Pancreas (tissue), 10 donors: ENCODE results near the gene COL9A1. TPM values are rescaled to one million over a fixed set of nuclear protein-coding genes. Genes with fewer than 3 reads are reported as not detected.
A peak's percentile ranks its signal among the peaks of the same experiment; 100 is the strongest.

Experiments used
- ATAC-seq, 4 donors: fragments of 200-7000 bp; cut with Tn5 transposase; one replicate each; pipeline versions ENCODE4 v1.8.0 to v1.9.1; 2020; ENCODE audit warnings: mild to moderate bottlenecking in 4 of 4, moderate library complexity in 4 of 4
- DNase-seq, 6 donors: peaks; one replicate each; pipeline ENCODE4 v3.0.0-alpha.2; 2020
- FAIRE-seq: peaks from 2 replicates; lab custom pipeline; 2012; peaks lifted over from hg19 to GRCh38; lab: Jason Lieb, UNC
- H3K27ac ChIP-seq, 4 donors: fragments of 200-600 bp; sonication (generic); 1 replicate in 3 of 4; 2 replicates in 1 of 4; pipeline versions ENCODE4 v1.5.0 to v1.8.0; 2020
- H3K27me3 ChIP-seq, 4 donors: fragments of 200-600 bp; one replicate each; pipeline ENCODE4 v1.8.0; 2021
- H3K36me3 ChIP-seq, 3 donors: fragments of 200-600 bp; sonication (generic) in 1 of 3; one replicate each; pipeline versions ENCODE4 v1.5.0 to v1.8.0; 2020 to 2021
- H3K4me1 ChIP-seq, 3 donors: fragments of 200-600 bp; one replicate each; pipeline ENCODE4 v1.8.0; 2021
- H3K4me3 ChIP-seq, 4 donors: fragments of 200-600 bp; sonication (generic) in 2 of 4; one replicate each; pipeline versions ENCODE4 v1.5.0 to v1.8.0; 2020 to 2021
- H3K9me3 ChIP-seq, 4 donors: fragments of 200-600 bp; one replicate each; pipeline ENCODE4 v1.8.0; 2021
- WGBS, 2 donors: extraction: QIAGEN DNeasy Blood & Tissue Kit; methylation state at CpG; one replicate each; pipeline ENCODE4 v1.1.7; 2013; 5-methylcytosine and 5-hydroxymethylcytosine counted together
- intact Hi-C, 3 donors: fragments of 100-400 bp; cut with DNase I; formaldehyde crosslinking; loops; one replicate each; pipeline versions ENCODE4 v1.11.1 to v1.14.2; 2022
- polyA plus RNA-seq, 2 donors: library from polyadenylated mRNA; stranded (reverse); fragments of 200-250 nt; gene quantifications; one replicate each; pipeline ENCODE4 v1.2.3, GENCODE V29; 2013
- total RNA-seq, 6 donors: library from RNA; stranded (reverse); fragmentation: NEBNext Ultra II Directional in 4 of 6; extraction: Animal tissue kit (Norgen Biotek cat#: 25700) in 4 of 6; gene quantifications; one replicate each; pipeline versions ENCODE4 v1.2.1 to v1.2.4, GENCODE V29; 2021 to 2023
- TF ChIP-seq, protein P1 (sequence below), 4 donors: fragments of 200-600 bp; sonication (generic) in 3 of 4; IDR thresholded peaks; one replicate each; pipeline versions ENCODE4 v1.5.0 to v1.8.0; 2021; ENCODE audit warnings: antibody characterized with exemption in 4 of 4
- donor health status: healthy with polysubstance abuse.
- donor health status: DM: no; HTN: no; CAD: no; lungs with moderate emphysema.
- donor health status: DM: no; HTN: no; CAD: no.
- donor health status: control.
- donor health status: control.
- donor health status: Bipolar disorder and iron deficiency.
- donor health status: DM: yes; HTN: yes; CAD: no.
- donor health status: DM: no; HTN: no; CAD: no.
- donor health status: DM: no; HTN: no; CAD: no.
- donor health status: DM: yes; HTN: yes; CAD: no.

The COL9A1 gene
- total and polyA plus RNA-seq, 8 donors: 0.09 to 1.1 (median 0.27) TPM; not detected in 3

DNA sequence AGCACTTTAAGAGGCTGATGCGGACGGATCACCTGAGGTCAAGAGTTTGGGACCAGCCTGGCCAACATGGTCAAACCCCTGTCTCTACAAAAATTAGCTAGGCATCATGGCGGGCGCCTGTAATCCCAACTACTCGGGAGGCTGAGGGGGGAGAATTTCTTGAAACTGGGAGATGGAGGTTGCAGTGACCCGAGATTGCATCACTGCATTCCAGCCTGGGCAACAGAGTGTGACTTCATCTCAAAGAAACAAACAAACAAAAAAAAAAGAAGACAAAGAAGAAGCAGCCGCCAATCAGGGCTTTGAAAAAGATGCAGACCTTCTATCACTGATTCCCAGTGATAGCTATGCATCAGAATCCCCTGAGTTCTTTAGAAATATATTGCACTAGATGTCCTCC is 56.8 kb downstream of the COL9A1 start:
- no peak for ATAC-seq
- intact Hi-C loops: no loop called here
- Histone ChIP-seq H3K4me1 (no peaks in the 10 kb centered on the region), H3K36me3 (no peaks in the 10 kb centered on the region), H3K4me3 (no peak overlapping the region), H3K9me3 (no peaks in the 10 kb centered on the region), H3K27ac (no peak overlapping the region), H3K27me3 (no peaks in the 10 kb centered on the region)
- TF ChIP-seq, protein P1, sequence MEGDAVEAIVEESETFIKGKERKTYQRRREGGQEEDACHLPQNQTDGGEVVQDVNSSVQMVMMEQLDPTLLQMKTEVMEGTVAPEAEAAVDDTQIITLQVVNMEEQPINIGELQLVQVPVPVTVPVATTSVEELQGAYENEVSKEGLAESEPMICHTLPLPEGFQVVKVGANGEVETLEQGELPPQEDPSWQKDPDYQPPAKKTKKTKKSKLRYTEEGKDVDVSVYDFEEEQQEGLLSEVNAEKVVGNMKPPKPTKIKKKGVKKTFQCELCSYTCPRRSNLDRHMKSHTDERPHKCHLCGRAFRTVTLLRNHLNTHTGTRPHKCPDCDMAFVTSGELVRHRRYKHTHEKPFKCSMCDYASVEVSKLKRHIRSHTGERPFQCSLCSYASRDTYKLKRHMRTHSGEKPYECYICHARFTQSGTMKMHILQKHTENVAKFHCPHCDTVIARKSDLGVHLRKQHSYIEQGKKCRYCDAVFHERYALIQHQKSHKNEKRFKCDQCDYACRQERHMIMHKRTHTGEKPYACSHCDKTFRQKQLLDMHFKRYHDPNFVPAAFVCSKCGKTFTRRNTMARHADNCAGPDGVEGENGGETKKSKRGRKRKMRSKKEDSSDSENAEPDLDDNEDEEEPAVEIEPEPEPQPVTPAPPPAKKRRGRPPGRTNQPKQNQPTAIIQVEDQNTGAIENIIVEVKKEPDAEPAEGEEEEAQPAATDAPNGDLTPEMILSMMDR (IDR thresholded peaks at IDR 0.05): no peak
- WGBS, 2 donors: 86 to 90% methylated on average over 7 of the region's 7 CpGs
- no peak for DNase-seq
- FAIRE-seq: no peak

DNA sequence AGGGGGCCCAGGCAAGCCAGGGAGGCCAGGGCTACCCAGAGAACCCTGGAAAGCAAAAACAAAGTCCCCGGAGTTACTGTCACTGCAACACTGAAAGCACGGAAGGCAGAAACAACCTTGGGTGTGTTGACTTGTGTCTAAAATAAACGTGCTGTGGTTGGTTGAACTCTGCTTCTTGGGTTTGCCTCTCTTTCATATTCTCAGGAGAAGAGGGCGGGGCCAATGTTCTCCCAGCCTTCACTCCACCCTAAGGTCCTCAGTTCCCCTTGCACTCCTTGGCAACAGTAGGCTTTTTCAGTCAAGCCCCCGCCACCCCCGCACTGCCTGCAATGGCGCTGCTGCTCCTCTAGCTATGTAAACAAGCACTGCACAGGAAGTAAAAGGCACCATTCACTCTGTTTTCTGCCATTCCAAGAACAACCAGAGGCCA is 60.9 kb downstream of the COL9A1 start:
- peak overlapping the region in 1 of 4 donors; percentile 1 for H3K4me3 ChIP-seq
- no peaks in the 10 kb centered on the region for H3K27me3 ChIP-seq
- DNase-seq: peak in 5 of 6 donors; percentile 24 to 44 (median 31)
- intact Hi-C loops: no loop called here
- FAIRE-seq: no peak
- ATAC-seq: peak; percentile 84 to 95 (median 88)
- H3K36me3 ChIP-seq: no peaks in the 10 kb centered on the region
- peak overlapping the region in 1 of 4 donors; percentile 14 for H3K27ac ChIP-seq
- TF ChIP-seq, protein P1 (IDR thresholded peaks at IDR 0.05): no peak
- no peaks in the 10 kb centered on the region for H3K9me3 ChIP-seq
- no peaks in the 10 kb centered on the region for H3K4me1 ChIP-seq
- WGBS, 2 donors: 40 to 48% methylated on average over 7 of the region's 7 CpGs

DNA sequence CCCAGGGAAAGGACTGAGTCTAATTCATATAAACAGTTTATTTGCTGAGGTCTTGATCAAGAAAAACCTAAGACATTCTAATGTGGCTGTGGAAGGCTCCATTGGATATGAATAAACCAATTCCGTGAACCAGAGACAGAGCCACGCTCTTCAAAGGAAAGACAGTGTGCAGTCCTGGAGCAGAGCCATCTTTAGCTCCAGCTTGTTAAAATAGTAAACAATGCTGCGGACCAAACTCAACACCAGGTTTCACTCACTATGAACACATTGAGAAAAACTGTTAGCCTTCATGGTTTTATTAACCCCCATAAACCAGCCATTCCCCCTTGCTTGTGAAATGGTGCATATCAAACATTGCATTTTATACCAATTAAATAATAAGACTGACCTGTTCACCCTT is 61.9 kb downstream of the COL9A1 start:
- TF ChIP-seq, protein P1 (IDR thresholded peaks at IDR 0.05): no peak
- FAIRE-seq (no peak), ATAC-seq (peak in 3 of 4 donors; percentile 32 to 45 (median 37)), DNase-seq (no peak)
- H3K36me3 ChIP-seq: no peaks in the 10 kb centered on the region
- H3K9me3 ChIP-seq: no peaks in the 10 kb centered on the region
- no peaks in the 10 kb centered on the region for H3K27me3 ChIP-seq
- 46 to 55% methylated on average over 3 of the region's 3 CpGs for WGBS, 2 donors
- H3K4me1 ChIP-seq: no peaks in the 10 kb centered on the region
- intact Hi-C loops: no loop called here
- no peak overlapping the region for H3K4me3 ChIP-seq
- no peak overlapping the region for H3K27ac ChIP-seq

DNA sequence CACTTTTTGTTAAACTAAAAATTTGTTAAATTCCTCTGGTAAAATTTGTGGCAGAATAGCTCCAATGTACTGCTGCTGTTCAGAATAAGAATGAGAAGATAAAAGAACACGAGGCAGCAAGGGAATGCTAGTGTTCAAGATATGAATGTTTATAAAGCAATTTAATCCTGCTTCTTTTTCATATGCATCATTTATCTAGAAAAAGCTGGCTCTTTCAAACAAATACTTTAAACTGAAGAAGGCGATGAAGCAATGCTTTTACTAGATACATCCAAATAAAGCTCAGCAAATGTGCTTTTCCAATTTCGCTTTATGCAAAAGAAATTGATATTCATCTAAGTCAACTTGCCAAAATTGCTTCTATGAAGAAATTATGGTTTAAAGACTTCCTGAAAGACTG is 66.5 kb downstream of the COL9A1 start:
- Histone ChIP-seq H3K27ac (no peak overlapping the region), H3K9me3 (no peaks in the 10 kb centered on the region), H3K4me3 (no peak overlapping the region), H3K36me3 (no peaks in the 10 kb centered on the region), H3K4me1 (no peaks in the 10 kb centered on the region), H3K27me3 (no peaks in the 10 kb centered on the region)
- WGBS, 2 donors: 67% methylated on average over 3 of the region's 3 CpGs
- DNase-seq (no peak), ATAC-seq (no peak), FAIRE-seq (no peak)
- TF ChIP-seq, protein P1 (IDR thresholded peaks at IDR 0.05): no peak
- intact Hi-C loops: no loop called here

DNA sequence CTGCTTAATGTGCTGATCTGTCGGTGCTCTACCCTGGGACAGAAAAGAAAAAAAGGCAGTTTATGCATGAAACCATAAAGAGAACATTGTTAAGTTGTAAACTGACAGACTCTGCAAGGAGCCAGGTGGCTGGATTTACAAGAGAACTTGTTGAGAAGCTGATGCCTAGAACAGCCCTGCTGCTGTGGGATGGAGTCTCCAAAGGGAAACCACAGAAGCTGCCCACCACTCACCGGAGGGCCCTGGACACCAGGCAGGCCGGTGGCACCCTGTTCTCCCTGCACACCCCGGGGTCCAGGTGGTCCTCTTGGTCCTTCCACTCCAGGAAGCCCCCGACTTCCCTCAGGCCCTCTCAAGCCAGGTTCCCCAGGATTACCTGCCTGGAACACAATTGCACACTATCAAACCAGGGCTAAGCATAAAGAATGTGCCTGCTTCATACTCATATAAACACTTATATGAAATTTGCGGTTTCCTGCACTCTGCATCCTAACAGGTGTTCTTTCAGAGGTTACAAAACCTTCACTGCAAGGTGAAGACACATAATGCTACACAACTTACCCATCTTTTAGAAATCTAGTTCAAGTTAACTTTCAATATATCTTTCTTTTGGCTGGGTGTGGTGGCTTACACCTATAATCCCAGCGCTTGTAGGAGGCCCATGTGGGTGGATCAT is 68.2 kb downstream of the COL9A1 start:
- no peaks in the 10 kb centered on the region for H3K36me3 ChIP-seq
- ATAC-seq (no peak), FAIRE-seq (no peak), DNase-seq (peak in 1 of 6 donors; percentile 60)
- H3K9me3 ChIP-seq: no peaks in the 10 kb centered on the region
- H3K4me3 ChIP-seq: no peak overlapping the region
- H3K27ac ChIP-seq: no peak overlapping the region
- H3K4me1 ChIP-seq: no peaks in the 10 kb centered on the region
- H3K27me3 ChIP-seq: no peaks in the 10 kb centered on the region
- WGBS, 2 donors: 82% methylated on average over 7 of the region's 7 CpGs
- TF ChIP-seq, protein P1 (IDR thresholded peaks at IDR 0.05): no peak
- intact Hi-C loops: no loop called here
